ENCODE results near the gene TNK1.
A peak's percentile ranks its signal among the peaks of the same experiment; 100 is the strongest.
"Not testable (repeated sequence)": the region's sequence is repeated elsewhere in the genome, so short reads cannot be mapped to it uniquely, and the experiment has no call there.

Gene TNK1

GRCh38 chr17:7380855-7381683 is at the start of gene TNK1:
Gene TNK1, plus strand, starts transcription at chr17:7381089. Its CDS starts 1,838 bp downstream, at chr17:7382927.
- H3K4me3 ChIP-seq (ENCODE audit: low read depth, low read length), result peak within 1 kb of the TSS; percentile 18; the same call in 1 of the 2 replicates
- TF ChIP-seq, protein P1, sequence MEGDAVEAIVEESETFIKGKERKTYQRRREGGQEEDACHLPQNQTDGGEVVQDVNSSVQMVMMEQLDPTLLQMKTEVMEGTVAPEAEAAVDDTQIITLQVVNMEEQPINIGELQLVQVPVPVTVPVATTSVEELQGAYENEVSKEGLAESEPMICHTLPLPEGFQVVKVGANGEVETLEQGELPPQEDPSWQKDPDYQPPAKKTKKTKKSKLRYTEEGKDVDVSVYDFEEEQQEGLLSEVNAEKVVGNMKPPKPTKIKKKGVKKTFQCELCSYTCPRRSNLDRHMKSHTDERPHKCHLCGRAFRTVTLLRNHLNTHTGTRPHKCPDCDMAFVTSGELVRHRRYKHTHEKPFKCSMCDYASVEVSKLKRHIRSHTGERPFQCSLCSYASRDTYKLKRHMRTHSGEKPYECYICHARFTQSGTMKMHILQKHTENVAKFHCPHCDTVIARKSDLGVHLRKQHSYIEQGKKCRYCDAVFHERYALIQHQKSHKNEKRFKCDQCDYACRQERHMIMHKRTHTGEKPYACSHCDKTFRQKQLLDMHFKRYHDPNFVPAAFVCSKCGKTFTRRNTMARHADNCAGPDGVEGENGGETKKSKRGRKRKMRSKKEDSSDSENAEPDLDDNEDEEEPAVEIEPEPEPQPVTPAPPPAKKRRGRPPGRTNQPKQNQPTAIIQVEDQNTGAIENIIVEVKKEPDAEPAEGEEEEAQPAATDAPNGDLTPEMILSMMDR (IDR thresholded peaks at IDR 0.05; ENCODE audit: insufficient read depth, low read length, missing control alignments), result no peak
- POLR2A ChIA-PET, result interaction anchor here (1.0 kb wide), 1 partner anchor 26 kb away, joined by 3 read pairs; the partner anchor contains the start of gene TMEM95
- DNase-seq (ENCODE audit: low read depth, low spot score), result no peak
- CTCF ChIA-PET, result interaction anchor here (0.8 to 1.8 kb wide), 6 partner anchors 8 to 56 kb away, joined by 3 to 5 read pairs (median 4); partner anchors contain the start of gene TMEM95

DNA sequence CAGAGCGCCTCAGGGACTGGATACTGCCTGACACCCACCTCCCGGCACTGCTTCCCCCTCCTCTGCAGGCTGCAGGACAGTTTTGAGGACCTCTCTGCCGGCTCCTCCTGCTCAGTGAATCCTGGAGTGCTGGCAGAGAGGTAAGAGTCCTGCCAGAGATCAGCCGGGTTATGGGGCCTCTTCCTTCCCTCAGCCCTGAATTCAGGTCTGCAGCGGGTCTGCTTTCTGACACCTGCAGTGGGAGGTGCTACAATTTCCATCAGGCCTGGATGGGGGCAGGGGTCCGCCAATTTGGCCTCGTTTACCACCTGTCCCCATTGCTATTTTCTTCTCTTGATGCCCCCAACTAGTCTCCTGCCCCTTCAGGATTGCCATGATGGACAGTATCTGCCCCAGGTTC is 48.8 kb upstream of the TNK1 start:
- ChIA-PET POLR2A (no interaction called here), CTCF (interaction anchor here (3.5 kb wide), 1 partner anchor 13 kb away, joined by 30 read pairs; no protein-coding TSS in a partner anchor)
- TF ChIP-seq, protein P1 (IDR thresholded peaks at IDR 0.05; ENCODE audit: insufficient read depth, low read length, missing control alignments), result no peak
- DNase-seq (ENCODE audit: low read depth, low spot score), result no peak
- no peak overlapping the region for H3K4me3 ChIP-seq (ENCODE audit: low read depth, low read length)

DNA sequence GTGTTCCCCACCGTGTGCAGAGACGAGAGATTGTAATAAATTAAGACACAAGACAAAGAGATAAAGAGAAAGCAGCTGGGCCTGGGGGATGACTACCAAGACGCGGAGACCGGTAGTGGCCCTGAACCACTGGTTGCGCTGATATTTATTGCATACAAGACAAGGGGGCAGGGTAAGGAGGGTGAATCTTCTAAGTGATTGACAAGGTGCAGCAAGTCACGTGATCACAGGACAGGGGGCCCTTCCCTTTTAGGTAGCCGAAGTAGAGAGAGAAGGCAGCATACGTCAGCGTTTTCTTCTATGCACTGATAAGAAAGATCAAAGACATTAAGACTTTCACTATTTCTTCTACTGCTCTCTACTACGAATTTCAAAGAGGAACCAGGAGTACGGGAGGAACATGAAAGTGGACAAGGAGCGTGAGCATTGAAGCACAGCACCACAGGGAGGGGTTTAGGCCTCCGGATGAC is 48.3 kb upstream of the TNK1 start:
- H3K4me3 ChIP-seq (ENCODE audit: low read depth, low read length); POLR2A ChIA-PET; DNase-seq (ENCODE audit: low read depth, low spot score); CTCF ChIA-PET: not testable (repeated sequence)

DNA sequence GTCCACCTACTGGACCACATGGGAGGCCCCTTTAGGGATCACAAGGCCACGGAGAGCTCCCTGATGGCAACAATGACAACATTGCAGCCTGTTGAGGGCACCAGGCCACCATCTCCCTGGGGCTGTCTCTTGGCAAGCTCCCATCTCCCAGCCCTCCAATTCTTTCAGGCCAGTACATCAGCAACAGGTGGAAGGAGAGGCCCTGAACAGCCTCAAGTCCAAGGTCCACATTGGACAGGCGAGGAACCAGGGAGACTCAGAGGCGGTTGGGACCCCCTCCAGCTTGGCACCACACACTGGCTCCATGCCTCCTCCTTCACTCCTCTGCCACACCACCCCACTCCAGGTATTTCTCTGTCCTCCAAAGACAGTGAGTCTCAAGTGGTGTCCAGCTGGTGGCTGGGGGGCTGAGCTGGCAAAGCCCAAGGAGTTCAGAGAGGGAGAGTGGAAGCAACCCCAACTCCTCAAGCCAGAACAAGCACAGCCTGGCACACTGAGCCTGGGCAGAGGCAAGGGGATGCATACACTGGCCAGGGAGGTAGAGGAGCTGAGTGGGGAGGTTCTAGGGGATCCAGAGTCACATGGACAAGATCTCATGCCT is 45.9 kb upstream of the TNK1 start:
- DNase-seq (ENCODE audit: low read depth, low spot score), result no peak
- ChIA-PET POLR2A (no interaction called here), CTCF (interaction anchor here (1.5 to 4.3 kb wide), 3 partner anchors 9 to 15 kb away, joined by 3 to 34 read pairs (median 18); no protein-coding TSS in a partner anchor)
- H3K4me3 ChIP-seq (ENCODE audit: low read depth, low read length), result no peak overlapping the region
- TF ChIP-seq, protein P1 (IDR thresholded peaks at IDR 0.05; ENCODE audit: insufficient read depth, low read length, missing control alignments), result no peak

- H3K4me3 ChIP-seq (ENCODE audit: low read depth, low read length); DNase-seq (ENCODE audit: low read depth, low spot score); POLR2A ChIA-PET: not testable (repeated sequence)
- CTCF ChIA-PET, result interaction anchor here (1.5 to 4.3 kb wide), 5 partner anchors 10 to 39 kb away, joined by 3 to 34 read pairs (median 8); no protein-coding TSS in a partner anchor
Observed at GRCh38 chr17:7335765-7336164, 45.1 kb upstream of the TNK1 start.

- POLR2A ChIA-PET, result no interaction called here
- H3K4me3 ChIP-seq (ENCODE audit: low read depth, low read length), result no peak within 1 kb of the TSS
- TF ChIP-seq, protein P1 (IDR thresholded peaks at IDR 0.05; ENCODE audit: insufficient read depth, low read length, missing control alignments), result no peak
Observed at GRCh38 chr17:7336240-7337175, 44.4 kb upstream of the TNK1 start, which contains the start of gene ACAP1. Gene ACAP1, plus strand, starts transcription at chr17:7336529. Its CDS starts 206 bp downstream, at chr17:7336735.

DNA sequence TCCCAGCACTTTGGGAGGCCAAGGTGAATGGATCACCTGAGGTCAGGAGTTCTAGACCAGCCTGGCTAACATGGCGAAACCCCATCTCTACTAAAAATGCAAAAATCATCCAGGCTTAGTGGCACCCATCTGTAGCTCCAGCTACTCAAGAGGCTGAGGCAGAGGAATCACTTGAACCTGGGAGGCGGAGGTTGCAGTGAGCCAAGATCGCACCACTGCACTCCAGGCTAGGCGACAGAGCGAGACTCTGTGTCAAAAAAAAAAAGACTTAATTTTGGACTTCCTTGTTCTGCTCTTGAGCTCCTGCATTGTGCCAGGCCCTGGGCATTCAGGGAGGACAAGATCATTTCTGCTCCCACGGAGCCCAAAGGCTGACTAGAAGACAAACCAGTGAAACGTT is 43.3 kb upstream of the TNK1 start:
- POLR2A ChIA-PET; H3K4me3 ChIP-seq (ENCODE audit: low read depth, low read length); DNase-seq (ENCODE audit: low read depth, low spot score): not testable (repeated sequence)
- CTCF ChIA-PET, result interaction anchor here (1.4 to 4.3 kb wide), 7 partner anchors 8 to 292 kb away, joined by 3 to 34 read pairs (median 6); partner anchors contain the start of gene SLC2A4

More at GRCh38 chr17:7336240-7337175, 44.4 kb upstream of the TNK1 start, which contains the start of gene ACAP1:
- CTCF ChIA-PET, result interaction anchor here (1.4 to 4.3 kb wide), 6 partner anchors 9 to 291 kb away, joined by 4 to 34 read pairs (median 7); no protein-coding TSS in a partner anchor
- DNase-seq (ENCODE audit: low read depth, low spot score), result no peak
